GM19452 (cell line): Measurements from ENCODE around the gene PRRX1.

ENCODE experiments used
- ATAC-seq: cut with Tn5 transposase; IDR thresholded peaks from one replicate; pipeline ENCODE4 v1.9.1; 2021; ENCODE audit not compliant: unreplicated experiment

The PRRX1 gene

DNA sequence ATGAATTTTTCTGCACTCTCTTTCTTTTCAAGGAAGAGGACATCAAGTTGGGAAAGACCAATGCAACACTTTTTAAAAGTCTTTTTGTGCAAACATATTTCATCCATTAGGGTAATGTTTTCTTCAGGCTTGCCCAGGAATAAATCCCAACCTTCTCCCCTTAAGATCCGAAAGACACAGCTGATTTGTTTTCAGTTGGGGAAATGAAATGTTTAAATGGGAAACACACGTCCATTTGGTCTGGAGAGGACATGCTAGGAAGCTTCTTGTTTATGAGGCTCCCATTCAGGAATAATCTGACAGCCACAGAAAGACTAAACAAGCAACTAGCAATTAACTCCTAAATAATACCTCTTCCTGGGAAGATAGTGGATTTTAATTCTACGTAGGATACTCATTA lies 91.9 kb downstream of the PRRX1 start:
- no peak for ATAC-seq

- no peak for ATAC-seq
Measured at GRCh38 chr1:170758992-170759391, 95.1 kb downstream of the PRRX1 start.

- no peak for ATAC-seq
Measured at GRCh38 chr1:170765279-170765678, 101.3 kb downstream of the PRRX1 start.

GRCh38 chr1:170765712-170766330 lies 101.9 kb downstream of the PRRX1 start:
- ATAC-seq, result no peak

GRCh38 chr1:170768929-170769328 lies 105.0 kb downstream of the PRRX1 start:
- ATAC-seq, result no peak

DNA sequence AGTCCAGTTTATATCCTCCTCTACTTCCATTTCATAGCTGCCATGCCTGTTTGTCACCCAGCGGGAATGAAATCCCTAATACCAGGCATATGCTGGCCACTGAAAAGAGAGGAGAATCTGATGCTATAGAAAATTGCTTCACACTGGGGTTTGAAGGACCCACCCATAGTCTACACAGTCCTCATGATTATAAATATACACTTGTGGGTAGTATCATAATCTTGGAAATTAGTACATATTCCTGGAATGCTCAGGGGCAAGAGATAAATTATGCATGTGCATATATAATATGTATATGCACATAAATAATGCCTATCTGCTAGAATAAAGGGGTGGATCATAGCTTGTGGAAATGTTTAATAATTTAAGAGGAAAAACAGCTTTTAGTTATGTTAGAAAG lies 105.8 kb downstream of the PRRX1 start:
- ATAC-seq, result no peak

DNA sequence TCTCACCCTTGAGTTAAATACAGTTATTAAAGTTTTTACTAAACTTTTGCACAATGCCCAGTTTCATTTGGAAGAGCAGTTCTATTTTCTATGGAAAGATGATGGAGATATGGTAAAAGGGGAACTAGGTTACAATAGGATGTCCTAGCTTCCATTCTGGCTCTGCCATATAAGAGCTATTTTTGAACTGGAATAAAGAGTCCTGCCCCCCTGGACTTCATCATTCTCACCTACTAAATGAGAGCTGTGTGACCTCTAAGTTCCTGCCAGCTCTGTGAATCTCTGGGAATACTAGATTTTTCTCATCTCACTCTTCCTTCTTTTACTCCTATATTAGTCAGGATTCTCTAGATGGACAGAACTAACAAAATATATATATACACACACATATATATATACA lies 106.3 kb downstream of the PRRX1 start:
- ATAC-seq, result no peak

GRCh38 chr1:170776252-170776651 lies 112.3 kb downstream of the PRRX1 start:
- ATAC-seq, result no peak

DNA sequence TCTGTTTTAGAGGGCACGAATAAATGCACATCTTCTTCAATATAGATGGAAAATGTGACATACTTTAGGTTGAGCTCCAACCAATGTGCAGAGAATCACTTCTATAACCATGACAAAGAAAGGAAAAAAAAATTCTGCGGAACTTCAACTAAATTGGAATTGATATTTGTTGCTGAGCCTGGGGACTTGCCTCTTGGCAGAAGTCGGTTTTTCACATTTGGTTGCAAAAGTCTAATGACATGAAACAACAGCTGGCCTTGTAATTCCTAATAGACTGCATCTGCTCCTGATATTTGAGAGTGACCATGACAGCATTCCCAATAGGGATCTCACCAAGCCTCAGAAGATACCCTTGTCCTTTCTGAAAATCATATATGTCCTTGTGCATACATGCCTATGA lies 112.8 kb downstream of the PRRX1 start:
- ATAC-seq, result no peak
